Gastroesophageal sphincter (tissue), 4 donors: ENCODE results near the gene PRDM12. TPM values are rescaled to one million over a fixed set of nuclear protein-coding genes. Genes with fewer than 3 reads are reported as not detected.

Experiments used
- ATAC-seq: fragments of 150-250 bp; one replicate; pipeline ENCODE4 v1.9.1; 2016; ENCODE audit warnings: mild to moderate bottlenecking, moderate library complexity
- H3K27ac ChIP-seq, 4 donors: fragments of 200-600 bp; sonication (generic) in 3 of 4; 1 replicate in 3 of 4; 2 replicates in 1 of 4; pipeline ENCODE4 v1.5.1; 2016 to 2019
- H3K27me3 ChIP-seq: fragments of 200-600 bp; sonication (generic); one replicate; pipeline ENCODE4 v1.5.1; 2019
- H3K36me3 ChIP-seq, 2 donors: fragments of 200-600 bp; sonication (generic); one replicate each; pipeline ENCODE4 v1.5.1; 2019; ENCODE audit warnings: control low read depth in 1 of 2
- H3K4me1 ChIP-seq, 3 donors: fragments of 200-600 bp; sonication (generic); 1 replicate in 2 of 3; 2 replicates in 1 of 3; pipeline ENCODE4 v1.5.1; 2016 to 2019; ENCODE audit warnings: control low read depth in 2 of 3
- H3K4me3 ChIP-seq, 2 donors: fragments of 200-600 bp; sonication (generic); one replicate each; pipeline ENCODE4 v1.5.1; 2019; ENCODE audit warnings: mild to moderate bottlenecking in 1 of 2, moderate library complexity in 1 of 2
- H3K9me3 ChIP-seq, 3 donors: fragments of 200-600 bp; sonication (generic); one replicate each; pipeline ENCODE4 v1.5.1; 2017 to 2019; ENCODE audit warnings: control low read depth in 2 of 3
- CTCF ChIP-seq, 4 experiments: fragments of 200-600 bp in 2 of 4; fragments of 450-650 bp in 2 of 4; sonication (generic) in 1 of 4; IDR thresholded peaks; one replicate each; pipeline ENCODE4 v1.5.1; 2017 to 2019; ENCODE audit warnings: antibody characterized with exemption in 4 of 4, mild to moderate bottlenecking in 2 of 4, moderate library complexity in 2 of 4
- EP300 ChIP-seq: sonication (generic); formaldehyde crosslinking; IDR thresholded peaks from one replicate; pipeline ENCODE4 v1.6.1; 2017; ENCODE audit warnings: antibody characterized with exemption, mild to moderate bottlenecking
- POLR2A ChIP-seq, 2 donors: fragments of 450-650 bp; IDR thresholded peaks; one replicate each; pipeline ENCODE4 v1.6.1; 2017; ENCODE audit warnings: antibody characterized with exemption in 2 of 2, mild to moderate bottlenecking in 2 of 2, moderate library complexity in 1 of 2
- POLR2AphosphoS5 ChIP-seq: sonication (generic); formaldehyde crosslinking; IDR thresholded peaks from one replicate; pipeline ENCODE4 v1.6.1; 2017; ENCODE audit warnings: antibody characterized with exemption
- WGBS, 2 donors: methylation state at CpG; one replicate each; pipeline ENCODE4 v1.1.5; 2018; ENCODE audit warnings: low coverage in 1 of 2; 5-methylcytosine and 5-hydroxymethylcytosine counted together
- total RNA-seq, 4 donors: library from RNA; depleted of rRNA; stranded (reverse); fragments of >200 nt; gene quantifications; one replicate each; pipeline ENCODE4 v1.1.0, GENCODE V29; 2016

PRDM12 gene
- total RNA-seq, 4 donors from 2014 or later: not detected

- Histone ChIP-seq H3K36me3 (no peaks in the 10 kb centered on the region), H3K27ac (no peak overlapping the region), H3K27me3 (peaks cover 100% of the 10 kb centered on the region), H3K4me3 (peak overlapping the region in 1 of 2 donors; percentile 50), H3K9me3 (no peaks in the 10 kb centered on the region), H3K4me1 (peaks cover 0 to 50% (median 48%) of the 10 kb centered on the region in 3 donors)
- ATAC-seq: no peak
- TF ChIP-seq CTCF (IDR thresholded peaks at IDR 0.05) (no peak), POLR2AphosphoS5 (no peak), POLR2A (IDR thresholded peaks at IDR 0.05) (no peak), EP300 (no peak)
- 19% methylated on average over 14 of the region's 52 CpGs; no CpG with 5 or more reads in 1 of the 2 donors for WGBS, 2 donors
Observed at GRCh38 chr9:130658893-130659698, 5.3 kb upstream of the PRDM12 start.

GRCh38 chr9:130659699-130660248, 4.6 kb upstream of the PRDM12 start:
- Histone ChIP-seq H3K27me3 (peaks cover 100% of the 10 kb centered on the region), H3K4me1 (peaks cover 0 to 57% (median 54%) of the 10 kb centered on the region in 3 donors), H3K4me3 (peak overlapping the region in 1 of 2 donors; percentile 50), H3K9me3 (no peaks in the 10 kb centered on the region), H3K36me3 (no peaks in the 10 kb centered on the region), H3K27ac (no peak overlapping the region)
- ATAC-seq: no peak
- WGBS, 2 donors: 1 to 4% methylated on average over 17 to 25 of the region's 58 CpGs
- TF ChIP-seq POLR2A (IDR thresholded peaks at IDR 0.05) (no peak), EP300 (no peak), POLR2AphosphoS5 (no peak), CTCF (IDR thresholded peaks at IDR 0.05) (no peak)

- Histone ChIP-seq H3K36me3 (no peaks in the 10 kb centered on the region), H3K4me3 (peak overlapping the region in 1 of 2 donors; percentile 50), H3K27me3 (peaks cover 100% of the 10 kb centered on the region), H3K27ac (no peak overlapping the region), H3K9me3 (no peaks in the 10 kb centered on the region), H3K4me1 (peaks cover 0 to 62% (median 58%) of the 10 kb centered on the region in 3 donors)
- 0% methylated on average over 2 of the region's 33 CpGs; no CpG with 5 or more reads in 1 of the 2 donors for WGBS, 2 donors
- ATAC-seq: no peak
- no peak for TF ChIP-seq EP300
- no peak for TF ChIP-seq POLR2AphosphoS5
- no peak for TF ChIP-seq CTCF (IDR thresholded peaks at IDR 0.05)
- TF ChIP-seq POLR2A (IDR thresholded peaks at IDR 0.05): no peak
Observed at GRCh38 chr9:130660326-130660682, 4.1 kb upstream of the PRDM12 start.

GRCh38 chr9:130660683-130661450, 3.5 kb upstream of the PRDM12 start:
- H3K4me3 ChIP-seq: peak overlapping the region in 1 of 2 donors; percentile 50
- TF ChIP-seq POLR2A (IDR thresholded peaks at IDR 0.05): no peak
- TF ChIP-seq POLR2AphosphoS5: no peak
- H3K36me3 ChIP-seq: no peaks in the 10 kb centered on the region
- H3K27me3 ChIP-seq: peaks cover 100% of the 10 kb centered on the region
- WGBS, 2 donors: 0% methylated on average over 5 of the region's 82 CpGs; no CpG with 5 or more reads in 1 of the 2 donors
- ATAC-seq: no peak
- H3K9me3 ChIP-seq: no peaks in the 10 kb centered on the region
- peaks cover 0 to 68% (median 64%) of the 10 kb centered on the region in 3 donors for H3K4me1 ChIP-seq
- H3K27ac ChIP-seq: no peak overlapping the region

GRCh38 chr9:130661451-130662098, 2.8 kb upstream of the PRDM12 start:
- TF ChIP-seq CTCF (IDR thresholded peaks at IDR 0.05) (no peak), EP300 (no peak), POLR2A (IDR thresholded peaks at IDR 0.05) (no peak), POLR2AphosphoS5 (no peak)
- ATAC-seq: no peak
- Histone ChIP-seq H3K36me3 (no peaks in the 10 kb centered on the region), H3K27me3 (peaks cover 100% of the 10 kb centered on the region), H3K9me3 (no peaks in the 10 kb centered on the region), H3K27ac (no peak overlapping the region), H3K4me3 (peak overlapping the region in 1 of 2 donors; percentile 50), H3K4me1 (peaks cover 0 to 75% (median 64%) of the 10 kb centered on the region in 3 donors)
- 0% methylated on average over 12 of the region's 47 CpGs; no CpG with 5 or more reads in 1 of the 2 donors for WGBS, 2 donors
